KBM-7 (cell line): ENCODE results near the gene TMEM245.

Experiments
- DNase-seq: peaks from one replicate; pipeline ENCODE4 v3.0.0-alpha.2; 2015
- in situ Hi-C: fragments of 300-500 bp; cut with MboI; formaldehyde crosslinking; loops from 2 replicates; pipeline ENCODE4 v1.14.3; 2020; ENCODE audit warnings: low sequenced_read_pairs, low pct_unique_long_range_greater_than_20kb, mixed read lengths

Gene TMEM245

GRCh38 chr9:109119439-109120203, at the start of gene TMEM245:
Gene TMEM245 (minus strand): TSS chr9:109119947. CDS start chr9:109119913, 34 bp downstream.
- in situ Hi-C loops, result no loop called here
- DNase-seq, result peak; percentile 98

GRCh38 chr9:109168170-109168569, 48.4 kb upstream of the TMEM245 start:
- in situ Hi-C loops, result no loop called here

GRCh38 chr9:109167716-109168115, 48.0 kb upstream of the TMEM245 start:
- in situ Hi-C loops, result no loop called here
- DNase-seq, result no peak

More at GRCh38 chr9:109168170-109168569, 48.4 kb upstream of the TMEM245 start:
- no peak for DNase-seq

- in situ Hi-C loops, result no loop called here
- DNase-seq, result no peak
These were observed 47.2 kb upstream of the TMEM245 start, which contains the start of gene FRRS1L for GRCh38 chr9:109166771-109167601. Gene FRRS1L (minus strand): TSS chr9:109167249. CDS start chr9:109167138, 111 bp downstream.

- in situ Hi-C loops, result no loop called here
- no peak for DNase-seq
These were observed 46.5 kb upstream of the TMEM245 start for GRCh38 chr9:109166171-109166770.

GRCh38 chr9:109164042-109164441, 44.3 kb upstream of the TMEM245 start:
- in situ Hi-C loops, result no loop called here
- DNase-seq, result no peak

GRCh38 chr9:109163194-109163593, 43.4 kb upstream of the TMEM245 start:
- no peak for DNase-seq
- in situ Hi-C loops, result no loop called here

- no peak for DNase-seq
- in situ Hi-C loops, result no loop called here
These were observed 42.9 kb upstream of the TMEM245 start for GRCh38 chr9:109162677-109163076.

- DNase-seq, result no peak
- in situ Hi-C loops, result no loop called here
These were observed 41.7 kb upstream of the TMEM245 start for GRCh38 chr9:109161471-109161870.

- no peak for DNase-seq
- in situ Hi-C loops, result no loop called here
These were observed 39.8 kb upstream of the TMEM245 start for GRCh38 chr9:109159583-109159982.

- no peak for DNase-seq
- in situ Hi-C loops, result no loop called here
These were observed 38.9 kb upstream of the TMEM245 start for GRCh38 chr9:109158651-109159050.

GRCh38 chr9:109156708-109157107, 37.0 kb upstream of the TMEM245 start:
- no peak for DNase-seq
- in situ Hi-C loops, result no loop called here

- in situ Hi-C loops, result no loop called here
- no peak for DNase-seq
These were observed 31.3 kb upstream of the TMEM245 start for GRCh38 chr9:109150925-109151545.

GRCh38 chr9:109149722-109150121, 30.0 kb upstream of the TMEM245 start:
- DNase-seq, result no peak
- in situ Hi-C loops, result no loop called here

- no peak for DNase-seq
- in situ Hi-C loops, result no loop called here
These were observed 29.3 kb upstream of the TMEM245 start for GRCh38 chr9:109149089-109149488.

- in situ Hi-C loops, result no loop called here
- no peak for DNase-seq
These were observed 25.3 kb upstream of the TMEM245 start for GRCh38 chr9:109145051-109145450.

GRCh38 chr9:109143881-109144562, 24.3 kb upstream of the TMEM245 start:
- DNase-seq, result peak; percentile 38
- in situ Hi-C loops, result no loop called here

- in situ Hi-C loops, result no loop called here
- no peak for DNase-seq
These were observed 21.6 kb upstream of the TMEM245 start for GRCh38 chr9:109141375-109141774.

- in situ Hi-C loops, result no loop called here
- no peak for DNase-seq
These were observed 20.1 kb upstream of the TMEM245 start for GRCh38 chr9:109139851-109140250.
